Stomach smooth muscle (tissue), 2 donors: ENCODE measurements around the gene RHOV.
A peak's percentile ranks its signal among the peaks of the same experiment; 100 is the strongest.

Experiments used
- H3K27ac ChIP-seq: one replicate; pipeline ENCODE4 v1.7.0; 2013; ENCODE audit warnings: mild to moderate bottlenecking, low read length, inconsistent platforms
- H3K27me3 ChIP-seq, 2 donors: one replicate each; pipeline ENCODE4 v1.7.0; 2013; ENCODE audit warnings: low read length in 2 of 2; ENCODE audit not compliant: insufficient read depth in 2 of 2, control insufficient read depth in 1 of 2
- H3K36me3 ChIP-seq, 2 donors: one replicate each; pipeline ENCODE4 v1.7.0; 2013; ENCODE audit warnings: low read length in 2 of 2; ENCODE audit not compliant: control insufficient read depth in 2 of 2, insufficient read depth in 2 of 2
- H3K4me1 ChIP-seq: one replicate; pipeline ENCODE4 v1.7.0; 2013; ENCODE audit warnings: low read length; ENCODE audit not compliant: control insufficient read depth, insufficient read depth
- H3K4me3 ChIP-seq, 2 donors: one replicate each; pipeline ENCODE4 v1.7.0; 2013; ENCODE audit warnings: low read length in 2 of 2
- H3K9ac ChIP-seq, 2 donors: one replicate each; pipeline ENCODE4 v1.7.0; 2013; ENCODE audit warnings: low read length in 2 of 2, mild to moderate bottlenecking in 1 of 2
- H3K9me3 ChIP-seq, 2 donors: one replicate each; pipeline ENCODE4 v1.7.0; 2013; ENCODE audit warnings: low read length in 2 of 2; ENCODE audit not compliant: control insufficient read depth in 2 of 2
- donor health status: healthy.
- donor health status: Pancreatic carcinoma.

Gene RHOV

DNA sequence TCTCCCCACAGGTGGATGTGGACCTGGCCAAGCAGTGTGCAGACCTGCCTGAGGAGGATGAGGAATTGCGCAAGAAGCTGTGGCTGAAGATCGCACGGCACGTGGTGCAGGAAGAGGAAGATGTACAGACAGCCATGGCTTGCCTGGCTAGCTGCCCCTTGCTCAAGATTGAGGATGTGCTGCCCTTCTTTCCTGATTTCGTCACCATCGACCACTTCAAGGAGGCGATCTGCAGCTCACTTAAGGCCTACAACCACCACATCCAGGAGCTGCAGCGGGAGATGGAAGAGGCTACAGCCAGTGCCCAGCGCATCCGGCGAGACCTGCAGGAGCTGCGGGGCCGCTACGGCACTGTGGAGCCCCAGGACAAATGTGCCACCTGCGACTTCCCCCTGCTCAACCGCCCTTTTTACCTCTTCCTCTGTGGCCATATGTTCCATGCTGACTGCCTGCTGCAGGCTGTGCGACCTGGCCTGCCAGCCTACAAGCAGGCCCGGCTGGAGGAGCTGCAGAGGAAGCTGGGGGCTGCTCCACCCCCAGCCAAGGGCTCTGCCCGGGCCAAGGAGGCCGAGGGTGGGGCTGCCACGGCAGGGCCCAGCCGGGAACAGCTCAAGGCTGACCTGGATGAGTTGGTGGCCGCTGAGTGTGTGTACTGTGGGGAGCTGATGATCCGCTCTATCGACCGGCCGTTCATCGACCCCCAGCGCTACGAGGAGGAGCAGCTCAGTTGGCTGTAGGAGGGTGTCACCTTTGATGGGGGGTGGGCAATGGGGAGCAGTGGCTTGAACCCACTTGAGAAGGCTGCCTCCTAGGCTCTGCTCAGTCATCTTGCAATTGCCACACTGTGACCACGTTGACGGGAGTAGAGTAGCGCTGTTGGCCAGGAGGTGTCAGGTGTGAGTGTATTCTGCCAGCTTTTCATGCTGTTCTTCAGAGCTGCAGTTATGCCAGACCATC is 28.8 kb upstream of the RHOV start:
- Histone ChIP-seq H3K4me3 (no peak overlapping the region), H3K27ac (no peak overlapping the region), H3K36me3 (peaks cover 30 to 46% of the 10 kb centered on the region in 2 donors), H3K4me1 (peaks cover 27% of the 10 kb centered on the region), H3K9ac (no peak overlapping the region), H3K9me3 (no peaks in the 10 kb centered on the region), H3K27me3 (no peaks in the 10 kb centered on the region)

- no peaks in the 10 kb centered on the region for H3K9me3 ChIP-seq
- peaks cover 32 to 46% of the 10 kb centered on the region in 2 donors for H3K36me3 ChIP-seq
- no peaks in the 10 kb centered on the region for H3K27me3 ChIP-seq
- no peak overlapping the region for H3K4me3 ChIP-seq
- H3K4me1 ChIP-seq: peaks cover 14% of the 10 kb centered on the region
- no peak overlapping the region for H3K9ac ChIP-seq
- H3K27ac ChIP-seq: no peak overlapping the region
These were observed 27.0 kb upstream of the RHOV start for GRCh38 chr15:40901053-40901443.

DNA sequence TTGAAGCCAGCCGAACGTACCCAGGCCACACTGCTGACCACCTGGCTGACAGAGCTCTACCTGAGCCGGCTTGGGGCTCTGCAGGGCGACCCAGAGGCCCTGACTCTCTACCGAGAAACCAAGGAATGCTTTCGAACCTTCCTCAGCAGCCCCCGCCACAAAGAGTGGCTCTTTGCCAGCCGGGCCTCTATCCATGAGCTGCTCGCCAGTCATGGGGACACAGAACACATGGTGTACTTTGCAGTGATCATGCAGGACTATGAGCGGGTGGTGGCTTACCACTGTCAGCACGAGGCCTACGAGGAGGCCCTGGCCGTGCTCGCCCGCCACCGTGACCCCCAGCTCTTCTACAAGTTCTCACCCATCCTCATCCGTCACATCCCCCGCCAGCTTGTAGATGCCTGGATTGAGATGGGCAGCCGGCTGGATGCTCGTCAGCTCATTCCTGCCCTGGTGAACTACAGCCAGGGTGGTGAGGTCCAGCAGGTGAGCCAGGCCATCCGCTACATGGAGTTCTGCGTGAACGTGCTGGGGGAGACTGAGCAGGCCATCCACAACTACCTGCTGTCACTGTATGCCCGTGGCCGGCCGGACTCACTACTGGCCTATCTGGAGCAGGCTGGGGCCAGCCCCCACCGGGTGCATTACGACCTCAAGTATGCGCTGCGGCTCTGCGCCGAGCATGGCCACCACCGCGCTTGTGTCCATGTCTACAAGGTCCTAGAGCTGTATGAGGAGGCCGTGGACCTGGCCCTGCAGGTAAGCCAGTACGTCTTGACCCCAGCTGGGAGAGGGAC is 26.4 kb upstream of the RHOV start:
- Histone ChIP-seq H3K4me1 (peaks cover 13% of the 10 kb centered on the region), H3K9ac (no peak overlapping the region), H3K27ac (no peak overlapping the region), H3K9me3 (no peaks in the 10 kb centered on the region), H3K36me3 (peaks cover 34 to 49% of the 10 kb centered on the region in 2 donors), H3K27me3 (no peaks in the 10 kb centered on the region), H3K4me3 (no peak overlapping the region)

- Histone ChIP-seq H3K9ac (no peak overlapping the region), H3K27ac (no peak overlapping the region), H3K4me1 (peaks cover 19% of the 10 kb centered on the region), H3K27me3 (no peaks in the 10 kb centered on the region), H3K4me3 (no peak overlapping the region), H3K9me3 (no peaks in the 10 kb centered on the region), H3K36me3 (peaks cover 34 to 48% of the 10 kb centered on the region in 2 donors)
These were observed 25.6 kb upstream of the RHOV start for GRCh38 chr15:40899536-40900207.

- H3K36me3 ChIP-seq: peaks cover 16 to 17% of the 10 kb centered on the region in 2 donors
- H3K9me3 ChIP-seq: no peaks in the 10 kb centered on the region
- H3K27ac ChIP-seq: peak overlapping the region; percentile 86
- peak overlapping the region; percentile 91 to 95 for H3K4me3 ChIP-seq
- no peaks in the 10 kb centered on the region for H3K27me3 ChIP-seq
- peaks cover 20% of the 10 kb centered on the region for H3K4me1 ChIP-seq
- H3K9ac ChIP-seq: peak overlapping the region; percentile 88 to 93
These were observed 20.8 kb upstream of the RHOV start for GRCh38 chr15:40894681-40895448.

- Histone ChIP-seq H3K4me3 (peak within 1 kb of the TSS; percentile 91 to 95), H3K9ac (peak within 1 kb of the TSS; percentile 88 to 93), H3K4me1 (peaks cover 20% of the 10 kb centered on the region), H3K27me3 (no peaks in the 10 kb centered on the region), H3K9me3 (no peaks in the 10 kb centered on the region), H3K27ac (peak within 1 kb of the TSS; percentile 88), H3K36me3 (peaks cover 9 to 10% of the 10 kb centered on the region in 2 donors)
These were observed 20.0 kb upstream of the RHOV start, which contains the start of gene VPS18 for GRCh38 chr15:40893733-40894680. TSS of gene VPS18 (plus strand) at chr15:40894450. CDS start at chr15:40894769, 319 bp downstream.

DNA sequence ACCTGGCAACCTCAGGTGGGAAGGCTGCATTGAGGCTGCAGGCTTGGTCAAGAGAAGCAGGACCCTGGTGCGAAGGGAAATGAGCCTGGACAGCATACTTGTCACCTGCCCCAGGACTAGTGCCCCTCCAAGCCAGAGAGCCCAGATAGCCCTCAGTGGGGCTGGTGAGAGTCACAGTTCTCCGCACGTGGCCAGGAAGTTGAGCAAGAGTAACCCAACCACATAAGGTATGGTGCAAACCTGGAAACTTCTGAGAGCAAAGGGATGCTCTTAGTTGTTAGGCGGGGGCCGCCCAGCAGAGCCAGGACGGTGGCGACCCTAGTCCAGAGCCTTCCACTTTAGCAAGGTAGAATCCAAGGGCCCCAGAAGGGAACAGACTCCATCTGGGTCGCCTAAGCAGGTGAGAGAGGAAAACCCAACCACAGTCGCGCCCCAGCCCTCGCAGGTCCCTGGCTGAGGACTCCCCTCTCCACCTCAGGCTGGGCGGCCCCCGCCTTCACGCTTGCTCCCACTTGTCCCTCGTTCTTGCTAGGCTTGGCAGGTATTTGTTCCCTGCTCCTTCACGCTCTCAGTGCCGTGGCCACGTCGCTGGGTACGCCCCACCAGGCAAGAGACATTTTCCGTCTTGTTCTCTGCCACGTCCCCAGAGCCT is 19.1 kb upstream of the RHOV start:
- H3K9ac ChIP-seq: peak overlapping the region; percentile 82 to 90
- H3K36me3 ChIP-seq: peaks cover 3 to 4% of the 10 kb centered on the region in 2 donors
- H3K27me3 ChIP-seq: no peaks in the 10 kb centered on the region
- H3K4me1 ChIP-seq: peaks cover 20% of the 10 kb centered on the region
- peak overlapping the region; percentile 88 for H3K27ac ChIP-seq
- H3K9me3 ChIP-seq: no peaks in the 10 kb centered on the region
- H3K4me3 ChIP-seq: peak overlapping the region; percentile 91 to 95

DNA sequence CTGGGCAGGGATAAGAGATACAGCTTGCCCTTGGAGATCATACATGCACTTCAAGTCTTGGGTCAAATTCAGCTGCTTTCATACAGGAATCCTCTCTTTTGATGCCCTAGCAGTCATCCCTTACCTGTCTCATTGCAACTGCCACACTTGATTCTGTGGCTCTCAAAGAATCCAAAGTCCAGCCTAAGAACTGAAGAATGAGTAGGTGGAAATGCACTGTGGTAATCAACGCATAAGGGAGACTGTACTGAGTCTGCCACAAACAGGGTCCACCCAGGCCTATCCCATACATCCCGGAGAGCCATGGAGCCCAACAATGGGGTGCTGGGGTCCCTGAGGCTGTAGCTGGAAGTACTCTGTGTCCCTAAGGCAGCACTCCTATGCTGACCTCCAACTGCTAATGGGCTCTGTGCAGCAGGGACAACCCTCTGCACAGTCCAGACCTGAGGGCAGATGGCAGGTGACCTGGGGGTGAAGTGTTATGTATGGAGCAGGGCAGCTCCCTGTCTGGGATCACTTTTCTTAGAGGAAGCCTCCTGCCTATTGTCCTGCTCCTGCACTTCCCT is 18.5 kb upstream of the RHOV start:
- Histone ChIP-seq H3K9ac (no peak overlapping the region), H3K27me3 (no peaks in the 10 kb centered on the region), H3K9me3 (no peaks in the 10 kb centered on the region), H3K4me1 (peaks cover 20% of the 10 kb centered on the region), H3K27ac (no peak overlapping the region), H3K36me3 (peaks cover 3 to 4% of the 10 kb centered on the region in 2 donors), H3K4me3 (no peak overlapping the region)
